ENCODE data around the gene KIAA1217. TPM values are rescaled to one million over a fixed set of nuclear protein-coding genes. Genes with fewer than 3 reads are reported as not detected.

The KIAA1217 gene
- total RNA-seq, 1 experiment from 2014 or later: 18.6 TPM

DNA sequence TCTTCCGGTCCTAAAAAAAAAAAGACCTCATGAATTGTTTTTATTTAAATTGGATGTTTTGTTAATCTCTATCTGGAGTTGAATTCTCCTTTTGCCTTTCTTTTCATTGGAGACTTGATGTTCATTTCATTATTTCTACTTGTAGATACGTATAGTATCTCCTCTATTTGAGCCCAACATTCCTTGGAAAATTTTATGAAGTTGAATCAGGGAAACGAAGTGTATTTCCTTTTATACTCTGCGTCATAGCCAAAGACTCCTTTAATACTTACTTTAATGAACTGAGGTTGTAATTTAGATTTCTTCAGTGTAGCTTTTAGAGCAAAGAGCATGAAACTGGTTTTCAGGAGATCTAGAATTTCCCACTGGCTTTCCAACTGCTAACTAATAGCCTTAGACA lies 132.4 kb downstream of the KIAA1217 start:
- Histone ChIP-seq H4K8ac (replicated peaks; ENCODE audit: insufficient read length, low read depth, low read length) (no peak overlapping the region), H3K18ac (ENCODE audit: insufficient read length, low read depth, low read length) (no peak overlapping the region), H3K4me2 (ENCODE audit: insufficient read depth, insufficient read length, low read length) (no peak overlapping the region), H3K79me1 (ENCODE audit: insufficient read depth, low read depth, low read length, poor library complexity, severe bottlenecking) (no peaks in the 10 kb centered on the region), H3T11ph (ENCODE audit: low read length) (no peak overlapping the region), H2AK5ac (ENCODE audit: insufficient read length, low read length) (no peak overlapping the region), H3K9ac (ENCODE audit: extremely low read depth, insufficient read length, low read length) (no peak overlapping the region), H3K4me1 (ENCODE audit: insufficient read depth, low read length) (no peaks in the 10 kb centered on the region), H2BK5ac (ENCODE audit: insufficient read length, low read length) (no peak overlapping the region), H3K27ac (ENCODE audit: insufficient read length, low read depth, low read length) (no peak overlapping the region), H3K79me2 (ENCODE audit: insufficient read depth, low read length) (no peaks in the 10 kb centered on the region), H3K23ac (ENCODE audit: insufficient read length, low read depth, low read length) (no peak overlapping the region), H2AFZ (ENCODE audit: low read length) (no peak overlapping the region), H4K91ac (ENCODE audit: insufficient read length, low read depth, low read length) (no peak overlapping the region), H3K14ac (ENCODE audit: insufficient read depth, low read length) (no peak overlapping the region), H3K27me3 (ENCODE audit: insufficient read depth, low read length) (no peaks in the 10 kb centered on the region), H2BK12ac (ENCODE audit: insufficient read length, low read depth, low read length) (no peak overlapping the region), H2BK15ac (ENCODE audit: low read depth, low read length) (no peak overlapping the region), H3K56ac (ENCODE audit: insufficient read length, low read depth, low read length) (no peak overlapping the region), H3K9me3 (ENCODE audit: control insufficient read depth, low read depth, low read length) (no peaks in the 10 kb centered on the region), H4K5ac (ENCODE audit: insufficient read length, low read depth, low read length) (no peak overlapping the region), H2BK120ac (ENCODE audit: low read depth, low read length, poor library complexity, severe bottlenecking) (no peak overlapping the region), H2BK20ac (ENCODE audit: low read depth, low read length, poor library complexity, severe bottlenecking) (no peak overlapping the region), H3K23me2 (ENCODE audit: insufficient read length, low read depth, low read length, poor library complexity, severe bottlenecking) (no peaks in the 10 kb centered on the region), H3K4ac (ENCODE audit: low read depth, low read length) (no peak overlapping the region), H4K20me1 (ENCODE audit: control insufficient read depth, insufficient read depth, insufficient read length) (no peaks in the 10 kb centered on the region)
- TF ChIP-seq, protein P1, sequence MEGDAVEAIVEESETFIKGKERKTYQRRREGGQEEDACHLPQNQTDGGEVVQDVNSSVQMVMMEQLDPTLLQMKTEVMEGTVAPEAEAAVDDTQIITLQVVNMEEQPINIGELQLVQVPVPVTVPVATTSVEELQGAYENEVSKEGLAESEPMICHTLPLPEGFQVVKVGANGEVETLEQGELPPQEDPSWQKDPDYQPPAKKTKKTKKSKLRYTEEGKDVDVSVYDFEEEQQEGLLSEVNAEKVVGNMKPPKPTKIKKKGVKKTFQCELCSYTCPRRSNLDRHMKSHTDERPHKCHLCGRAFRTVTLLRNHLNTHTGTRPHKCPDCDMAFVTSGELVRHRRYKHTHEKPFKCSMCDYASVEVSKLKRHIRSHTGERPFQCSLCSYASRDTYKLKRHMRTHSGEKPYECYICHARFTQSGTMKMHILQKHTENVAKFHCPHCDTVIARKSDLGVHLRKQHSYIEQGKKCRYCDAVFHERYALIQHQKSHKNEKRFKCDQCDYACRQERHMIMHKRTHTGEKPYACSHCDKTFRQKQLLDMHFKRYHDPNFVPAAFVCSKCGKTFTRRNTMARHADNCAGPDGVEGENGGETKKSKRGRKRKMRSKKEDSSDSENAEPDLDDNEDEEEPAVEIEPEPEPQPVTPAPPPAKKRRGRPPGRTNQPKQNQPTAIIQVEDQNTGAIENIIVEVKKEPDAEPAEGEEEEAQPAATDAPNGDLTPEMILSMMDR (conservative IDR thresholded peaks at IDR 0.05): no peak
- no CpG with 5 or more reads among the region's 4 CpGs for WGBS (ENCODE audit: extremely low coverage, insufficient read length, low lambda C conversion rate)
- Mint-ChIP-seq H3K9me3 (0 out of 5 replicates have a peak, but pooled peaks cover 0 to 2% of the 10 kb centered on the region in 2 experiments), H3K27me3 (ENCODE audit: low read depth) (no peaks in the 10 kb centered on the region), H3K4me3 (no peak overlapping the region), H3K4me1 (peaks cover 10 to 16% of the 10 kb centered on the region in 2 experiments), H3K36me3 (ENCODE audit: insufficient read depth in 1 of 3, low read depth in 3 of 3) (no peaks in the 10 kb centered on the region), H3K27ac (0 out of 7 replicates have a peak overlapping the region, but pooled peaks of 1 of the 3 experiments have one; percentile 24)
- DNase-seq: no peak

Data from H9 (cell line).